Keratinocyte (primary cell): ENCODE data around the gene CEP126. TPM values are rescaled to one million over a fixed set of nuclear protein-coding genes. Genes with fewer than 3 reads are reported as not detected.

Experiments
- DNase-seq: peaks from one replicate; pipeline ENCODE4 v3.0.0-alpha.2; 2011; ENCODE audit warnings: low read depth, missing footprints, low spot score
- FAIRE-seq: peaks from 2 replicates; lab custom pipeline; 2011; peaks lifted over from hg19 to GRCh38; lab: Jason Lieb, UNC
- H2AFZ ChIP-seq: 2 replicates; pipeline ENCODE4 v1.6.0; 2012; ENCODE audit warnings: low read length, control low read depth, inconsistent platforms; ENCODE audit not compliant: control insufficient read depth
- H3K27ac ChIP-seq: 2 replicates; pipeline ENCODE4 v1.5.1; 2011; ENCODE audit warnings: low read length; ENCODE audit not compliant: control insufficient read depth, insufficient read depth
- H3K27me3 ChIP-seq: 3 replicates; pipeline ENCODE4 v1.6.0; 2011; ENCODE audit warnings: low read length; ENCODE audit not compliant: control insufficient read depth, insufficient read depth; ENCODE audit errors: extremely low read depth
- H3K36me3 ChIP-seq, 2 experiments: 2 replicates in 1 of 2; 3 replicates in 1 of 2; pipeline ENCODE4 v1.5.1; 2011; ENCODE audit warnings: low read length in 2 of 2, mild to moderate bottlenecking in 1 of 2; ENCODE audit not compliant: control insufficient read depth in 2 of 2, insufficient read depth in 2 of 2; ENCODE audit errors: extremely low read depth in 1 of 2
- H3K4me1 ChIP-seq: 3 replicates; pipeline ENCODE4 v1.5.1; 2011; ENCODE audit warnings: low read length; ENCODE audit not compliant: control insufficient read depth, insufficient read depth; ENCODE audit errors: extremely low read depth
- H3K4me2 ChIP-seq: 3 replicates; pipeline ENCODE4 v1.6.0; 2011; ENCODE audit warnings: low read depth, low read length; ENCODE audit not compliant: control insufficient read depth, insufficient read depth; ENCODE audit errors: extremely low read depth
- H3K4me3 ChIP-seq, 3 experiments: fragments of 200-600 bp in 1 of 3; sonication (generic) in 1 of 3; 2 replicates in 2 of 3; 3 replicates in 1 of 3; pipeline ENCODE4 v1.5.1; 2011 to 2016; ENCODE audit warnings: low read length in 3 of 3, mild to moderate bottlenecking in 3 of 3, control low read depth in 2 of 3, inconsistent platforms in 1 of 3, low read depth in 1 of 3, mixed read lengths in 1 of 3, mixed run types in 1 of 3, moderate library complexity in 1 of 3; ENCODE audit not compliant: control insufficient read depth in 2 of 3, insufficient read depth in 2 of 3; ENCODE audit errors: extremely low read depth in 1 of 3
- H3K79me2 ChIP-seq: 2 replicates; pipeline ENCODE4 v1.6.0; 2012; ENCODE audit warnings: low read length; ENCODE audit not compliant: control insufficient read depth, insufficient read depth
- H3K9ac ChIP-seq: 3 replicates; pipeline ENCODE4 v1.6.0; 2011; ENCODE audit warnings: low read length; ENCODE audit not compliant: control insufficient read depth, insufficient read depth; ENCODE audit errors: extremely low read depth
- H3K9me1 ChIP-seq: 3 replicates; pipeline ENCODE4 v1.6.0; 2011; ENCODE audit warnings: low read length; ENCODE audit not compliant: control insufficient read depth, insufficient read depth; ENCODE audit errors: extremely low read depth
- H3K9me3 ChIP-seq: 2 replicates; pipeline ENCODE4 v1.5.1; 2012; ENCODE audit warnings: low read depth, low read length; ENCODE audit not compliant: control insufficient read depth
- H4K20me1 ChIP-seq: 3 replicates; pipeline ENCODE4 v1.6.0; 2011; ENCODE audit warnings: low read length; ENCODE audit not compliant: control insufficient read depth, insufficient read depth; ENCODE audit errors: extremely low read depth
- CTCF ChIP-seq, 3 experiments: IDR thresholded peaks in 1 of 3; conservative IDR thresholded peaks in 1 of 3; optimal IDR thresholded peaks in 1 of 3; 2 replicates in 2 of 3; 3 replicates in 1 of 3; pipeline versions ENCODE3 to v1.5.1; 2011; ENCODE audit warnings: low read length in 3 of 3, mild to moderate bottlenecking in 3 of 3, moderate library complexity in 2 of 3, control low read depth in 1 of 3, inconsistent platforms in 1 of 3; ENCODE audit not compliant: insufficient read depth in 2 of 3; ENCODE audit errors: extremely low read depth in 1 of 3
- EZH2 ChIP-seq: IDR thresholded peaks from one replicate; pipeline ENCODE4 v1.6.1; 2012; ENCODE audit warnings: inconsistent platforms, mild to moderate bottlenecking, low read length, moderate library complexity
- dilution Hi-C: fragments of 300-500 bp; cut with MboI; formaldehyde crosslinking; loops from one replicate; pipeline ENCODE4 v1.7.0; 2020; ENCODE audit warnings: low sequenced_read_pairs; ENCODE audit not compliant: extremely low pct_ligation_motif_present
- polyA plus RNA-seq, 5 experiments: library from polyadenylated mRNA; depleted of rRNA in 3 of 5; stranded (reverse) in 3 of 5; stranded (forward) in 1 of 5; unstranded in 1 of 5; fragments of >200 nt; gene quantifications; 1 replicate in 1 of 5; 2 replicates in 3 of 5; 3 replicates in 1 of 5; pipeline versions ENCODE4 v1.2.1 to v1.2.3, GENCODE V29; 2011 to 2012; ENCODE audit warnings: missing spikeins in 2 of 5, low read depth in 1 of 5, low replicate concordance in 1 of 5

Gene CEP126
- polyA plus RNA-seq, 1 donor (not counting 4 experiments of a cell fraction or from before 2014, with no cell fraction given), result 3.4 TPM

GRCh38 chr11:101872171-101872882 is 42.5 kb upstream of the CEP126 start:
- no peak for DNase-seq

GRCh38 chr11:101880222-101880621 is 34.6 kb upstream of the CEP126 start:
- H3K4me2 ChIP-seq, result no peak overlapping the region
- no peaks in the 10 kb centered on the region for H3K36me3 ChIP-seq
- H3K9me1 ChIP-seq, result no peaks in the 10 kb centered on the region
- TF ChIP-seq EZH2 (no peak), CTCF (optimal IDR thresholded peaks at IDR 0.05 in 1 of 3, IDR thresholded peaks at IDR 0.05 in 1 of 3, conservative IDR thresholded peaks at IDR 0.05 in 1 of 3; ENCODE audit: extremely low read depth in 1 of 3, insufficient read depth in 2 of 3, low read length in 3 of 3) (peak in 2 of 3 experiments; percentile 50 to 52)
- H3K79me2 ChIP-seq, result no peaks in the 10 kb centered on the region
- H3K27ac ChIP-seq, result no peak overlapping the region
- H3K27me3 ChIP-seq, result no peaks in the 10 kb centered on the region
- H4K20me1 ChIP-seq, result no peaks in the 10 kb centered on the region
- DNase-seq (no peak), FAIRE-seq (peak; percentile 20)
- peak overlapping the region; percentile 39 for H2AFZ ChIP-seq
- dilution Hi-C loops, result no loop called here
- H3K4me1 ChIP-seq, result no peaks in the 10 kb centered on the region
- H3K9ac ChIP-seq, result no peak overlapping the region
- H3K9me3 ChIP-seq, result no peaks in the 10 kb centered on the region
- H3K4me3 ChIP-seq, result no peak overlapping the region

More at GRCh38 chr11:101872171-101872882, 42.5 kb upstream of the CEP126 start:
- Histone ChIP-seq H3K9ac (no peak overlapping the region), H3K4me1 (no peaks in the 10 kb centered on the region), H3K9me3 (no peaks in the 10 kb centered on the region), H3K4me3 (no peak overlapping the region), H3K27ac (no peak overlapping the region), H3K4me2 (no peak overlapping the region), H3K79me2 (no peaks in the 10 kb centered on the region), H3K27me3 (no peaks in the 10 kb centered on the region), H3K9me1 (no peaks in the 10 kb centered on the region), H3K36me3 (no peaks in the 10 kb centered on the region), H4K20me1 (no peaks in the 10 kb centered on the region), H2AFZ (no peak overlapping the region)
- TF ChIP-seq EZH2 (no peak), CTCF (optimal IDR thresholded peaks at IDR 0.05 in 1 of 3, IDR thresholded peaks at IDR 0.05 in 1 of 3, conservative IDR thresholded peaks at IDR 0.05 in 1 of 3; ENCODE audit: extremely low read depth in 1 of 3, insufficient read depth in 2 of 3, low read length in 3 of 3) (no peak)
- no peak for FAIRE-seq
- dilution Hi-C loops, result no loop called here
